ENCODE measurements around the gene ST3GAL3.

The ST3GAL3 gene

GRCh38 chr1:43786201-43786958 lies 79.0 kb downstream of the ST3GAL3 start:
- DNase-seq (ENCODE audit: low read depth, low spot score) = no peak

- no peak for DNase-seq (ENCODE audit: low read depth, low spot score)
Observed at GRCh38 chr1:43786960-43787359, 79.6 kb downstream of the ST3GAL3 start.

GRCh38 chr1:43789604-43790550 lies 82.5 kb downstream of the ST3GAL3 start:
- DNase-seq (ENCODE audit: low read depth, low spot score) = no peak

- no peak for DNase-seq (ENCODE audit: low read depth, low spot score)
Observed at GRCh38 chr1:43791243-43791642, 83.9 kb downstream of the ST3GAL3 start.

- no peak for DNase-seq (ENCODE audit: low read depth, low spot score)
Observed at GRCh38 chr1:43796111-43796581, 88.8 kb downstream of the ST3GAL3 start.

- DNase-seq (ENCODE audit: low read depth, low spot score) = no peak
Observed at GRCh38 chr1:43797891-43798290, 90.6 kb downstream of the ST3GAL3 start.

- DNase-seq (ENCODE audit: low read depth, low spot score) = no peak
Observed at GRCh38 chr1:43799656-43800635, 92.6 kb downstream of the ST3GAL3 start.

- DNase-seq (ENCODE audit: low read depth, low spot score) = no peak
Observed at GRCh38 chr1:43800771-43801170, 93.4 kb downstream of the ST3GAL3 start.

- no peak for DNase-seq (ENCODE audit: low read depth, low spot score)
Observed at GRCh38 chr1:43801203-43801602, 93.9 kb downstream of the ST3GAL3 start.

GRCh38 chr1:43802356-43802980 lies 95.1 kb downstream of the ST3GAL3 start:
- DNase-seq (ENCODE audit: low read depth, low spot score) = no peak

- no peak for DNase-seq (ENCODE audit: low read depth, low spot score)
Observed at GRCh38 chr1:43803105-43803504, 95.8 kb downstream of the ST3GAL3 start.

GRCh38 chr1:43803646-43804045 lies 96.3 kb downstream of the ST3GAL3 start:
- DNase-seq (ENCODE audit: low read depth, low spot score) = no peak

GRCh38 chr1:43804569-43804968 lies 97.2 kb downstream of the ST3GAL3 start:
- DNase-seq (ENCODE audit: low read depth, low spot score) = no peak

- DNase-seq (ENCODE audit: low read depth, low spot score) = no peak
Observed at GRCh38 chr1:43805340-43805739, 98.0 kb downstream of the ST3GAL3 start.

GRCh38 chr1:43806183-43806582 lies 98.8 kb downstream of the ST3GAL3 start:
- DNase-seq (ENCODE audit: low read depth, low spot score) = no peak

- DNase-seq (ENCODE audit: low read depth, low spot score) = no peak
Observed at GRCh38 chr1:43809097-43809673, 101.8 kb downstream of the ST3GAL3 start.

- no peak for DNase-seq (ENCODE audit: low read depth, low spot score)
Observed at GRCh38 chr1:43812579-43812978, 105.2 kb downstream of the ST3GAL3 start.

- no peak for DNase-seq (ENCODE audit: low read depth, low spot score)
Observed at GRCh38 chr1:43814401-43814800, 107.1 kb downstream of the ST3GAL3 start.

GRCh38 chr1:43817304-43817939 lies 110.1 kb downstream of the ST3GAL3 start:
- DNase-seq (ENCODE audit: low read depth, low spot score) = no peak

GRCh38 chr1:43818691-43819090 lies 111.4 kb downstream of the ST3GAL3 start:
- no peak for DNase-seq (ENCODE audit: low read depth, low spot score)
